GM12878 (cell line): ENCODE measurements around the gene REST. TPM values are rescaled to one million over a fixed set of nuclear protein-coding genes. Genes with fewer than 3 reads are reported as not detected.

ENCODE experiments used
- ATAC-seq: fragments of 200-7000 bp; cut with Tn5 transposase; 3 replicates; pipeline ENCODE4 v1.9.1; 2020; ENCODE audit warnings: mild to moderate bottlenecking, moderate library complexity
- BruUV-seq: library from RNA; stranded (reverse); fragments of 400-500 nt; replicated peaks from 2 replicates; lab custom pipeline; 2021; lab: Mats Ljungman, UMichigan
- CTCF ChIA-PET: fragments of 300-600 bp; sonication (Branson Sonifier 250); formaldehyde crosslinking; extraction: SDS; loops from one replicate; lab custom pipeline; 2021; ENCODE audit warnings: inconsistent platforms; lab: Yijun Ruan, JAX
- POLR2A ChIA-PET: fragments of 350-600 bp; formaldehyde crosslinking; extraction: SDS; loops from one replicate; lab custom pipeline; 2021; ENCODE audit warnings: inconsistent platforms; lab: Charles Lee
- RAD21 ChIA-PET: fragments of 300-600 bp; sonication (Branson Sonifier 250); formaldehyde crosslinking; loops from one replicate; lab custom pipeline; 2023; ENCODE audit warnings: antibody characterized with exemption; ENCODE audit not compliant: unreplicated experiment; lab: Charles Lee
- SMC1A ChIA-PET: fragments of 300-600 bp; sonication (Branson Sonifier 250); formaldehyde crosslinking; loops from one replicate; lab custom pipeline; 2023; ENCODE audit not compliant: unreplicated experiment, uncharacterized antibody; lab: Charles Lee
- DNase-seq: peaks from one replicate; pipeline ENCODE4 v3.0.0-alpha.2; 2011; ENCODE audit warnings: low read depth, low spot score
- FAIRE-seq: peaks from 3 replicates; lab custom pipeline; 2011; peaks lifted over from hg19 to GRCh38; lab: Jason Lieb, UNC
- H2AFZ ChIP-seq: 2 replicates; pipeline ENCODE4 v1.6.0; 2011; ENCODE audit warnings: low read depth, low read length, control low read depth; ENCODE audit not compliant: control insufficient read depth
- H3K27ac ChIP-seq: 2 replicates; pipeline ENCODE4 v1.5.1; 2011; ENCODE audit warnings: control low read depth; ENCODE audit not compliant: control insufficient read depth, insufficient read depth
- H3K27me3 ChIP-seq, 2 experiments: replicated peaks in 1 of 2; 2 replicates each; pipeline versions ENCODE4 v1.6.0 to v1.6.1; 2011; ENCODE audit warnings: low read length in 1 of 2; ENCODE audit not compliant: control insufficient read depth in 2 of 2, insufficient read depth in 2 of 2
- H3K36me3 ChIP-seq, 2 experiments: 2 replicates each; pipeline ENCODE4 v1.5.1; 2011; ENCODE audit warnings: low read length in 1 of 2; ENCODE audit not compliant: control insufficient read depth in 2 of 2, insufficient read depth in 2 of 2
- H3K4me1 ChIP-seq: 2 replicates; pipeline ENCODE4 v1.6.1; 2011; ENCODE audit warnings: mild to moderate bottlenecking, low read length, moderate library complexity, mixed read lengths; ENCODE audit not compliant: control insufficient read depth, insufficient read depth
- H3K4me2 ChIP-seq: 2 replicates; pipeline ENCODE4 v1.6.0; 2011; ENCODE audit warnings: control low read depth; ENCODE audit not compliant: control insufficient read depth, insufficient read depth
- H3K4me3 ChIP-seq: fragments of 200-600 bp; sonication (generic); 2 replicates; pipeline ENCODE4 v1.5.1; 2016
- H3K79me2 ChIP-seq: 2 replicates; pipeline ENCODE4 v1.6.0; 2011; ENCODE audit warnings: low read length; ENCODE audit not compliant: control insufficient read depth, insufficient read depth
- H3K9ac ChIP-seq: 2 replicates; pipeline ENCODE4 v1.8.0; 2011; ENCODE audit warnings: low read length, control low read depth, mixed read lengths; ENCODE audit not compliant: control insufficient read depth, insufficient read depth
- H3K9me3 ChIP-seq: replicated peaks from 3 replicates; pipeline ENCODE4 v1.5.1; 2011; ENCODE audit warnings: mild to moderate bottlenecking, low read length; ENCODE audit not compliant: control insufficient read depth, insufficient read depth
- H4K20me1 ChIP-seq: 2 replicates; pipeline ENCODE4 v1.6.0; 2011; ENCODE audit not compliant: control insufficient read depth, insufficient read depth
- BCL11A ChIP-seq: IDR thresholded peaks from 2 replicates; pipeline ENCODE4 v1.6.1; 2011; ENCODE audit warnings: low read depth, low read length
- EED ChIP-seq: sonication (generic); IDR thresholded peaks from 2 replicates; pipeline ENCODE4 v1.6.1; 2016; ENCODE audit warnings: antibody characterized with exemption, low read depth
- HDGF ChIP-seq: fragments of 450-650 bp; IDR thresholded peaks from 2 replicates; pipeline ENCODE4 v1.6.1; 2016; ENCODE audit warnings: antibody characterized with exemption
- IKZF1 ChIP-seq: fragments of 450-650 bp; conservative IDR thresholded peaks from 2 replicates; pipeline ENCODE4 v1.6.1; 2017; ENCODE audit warnings: antibody characterized with exemption, mild to moderate bottlenecking
- IKZF2 ChIP-seq, 2 experiments: fragments of 450-650 bp; IDR thresholded peaks; 2 replicates each; pipeline ENCODE4 v1.6.1; 2017; ENCODE audit warnings: mild to moderate bottlenecking in 2 of 2, moderate library complexity in 2 of 2
- JUNB ChIP-seq: IDR thresholded peaks from 2 replicates; pipeline ENCODE4 v1.6.1; 2016; ENCODE audit warnings: antibody characterized with exemption, mild to moderate bottlenecking
- NFIC ChIP-seq: IDR thresholded peaks from 2 replicates; pipeline ENCODE4 v1.6.1; 2012; ENCODE audit warnings: low read depth, mild to moderate bottlenecking, inconsistent platforms, low read length, moderate library complexity
- RUNX3 ChIP-seq: IDR thresholded peaks from 2 replicates; pipeline ENCODE4 v1.6.1; 2012; ENCODE audit warnings: low read length, inconsistent platforms
- SPI1 ChIP-seq: IDR thresholded peaks from 2 replicates; pipeline ENCODE4 v1.6.1; 2011; ENCODE audit warnings: low read depth, mild to moderate bottlenecking, low read length, moderate library complexity, borderline replicate concordance; ENCODE audit not compliant: insufficient read depth
- TAF1 ChIP-seq: IDR thresholded peaks from 2 replicates; pipeline ENCODE4 v1.6.1; 2011; ENCODE audit warnings: mild to moderate bottlenecking, low read depth, low read length, borderline replicate concordance
- TCF7 ChIP-seq: IDR thresholded peaks from 2 replicates; pipeline ENCODE4 v1.6.1; 2014; ENCODE audit warnings: antibody characterized with exemption, borderline replicate concordance
- WGBS: methylation state at CpG from one replicate; pipeline ENCODE4 v1.1.6; 2016; ENCODE audit warnings: low lambda C conversion rate; ENCODE audit not compliant: insufficient replicate concordance, insufficient coverage; ENCODE audit errors: missing lambda C conversion rate; 5-methylcytosine and 5-hydroxymethylcytosine counted together
- in situ Hi-C: fragments of 300-500 bp; cut with MboI; formaldehyde crosslinking; loops from 9 replicates; pipeline ENCODE4 v1.14.3; 2018; ENCODE audit warnings: mixed read lengths
- intact Hi-C: fragments of 100-400 bp; cut with micrococcal nuclease; formaldehyde crosslinking; loops from one replicate; pipeline ENCODE4 v1.14.2; 2022; ENCODE audit not compliant: unreplicated experiment
- polyA plus RNA-seq, 11 experiments: library from polyadenylated mRNA; depleted of rRNA in 4 of 11; unstranded in 6 of 11; stranded (reverse) in 5 of 11; fragments of >200 nt; fragmentation: Nextera tagmentation in 4 of 11; fragmentation: Illumina TruSeq in 1 of 11; extraction: Ambion mirVana in 4 of 11; extraction: Trizol in 1 of 11; gene quantifications; 1 replicate in 1 of 11; 2 replicates in 10 of 11; pipeline versions ENCODE4 v1.2.1 to v1.2.3, GENCODE V29; 2011 to 2016; ENCODE audit warnings: inconsistent platforms in 2 of 11, missing spikeins in 2 of 11, low read depth in 1 of 11
- total RNA-seq, 4 experiments: library from RNA; depleted of rRNA in 3 of 4; stranded (reverse); fragments of >200 nt in 3 of 4; fragmentation: Illumina TruSeq in 1 of 4; extraction: Trizol in 1 of 4; gene quantifications; 2 replicates each; pipeline versions ENCODE4 v1.2.1 to v1.2.3, GENCODE V29; 2013 to 2021

REST gene
- total and polyA plus RNA-seq, 10 of the 15 experiments (the other 5 are each of a cell fraction or from before 2014, with no cell fraction given) = 3.7 to 36.3 (median 20.4) TPM

GRCh38 chr4:56863441-56864139 lies 44.1 kb upstream of the REST start:
- POLR2A ChIA-PET = no interaction called here
- SMC1A ChIA-PET = no interaction called here
- Histone ChIP-seq H3K4me3 (no peak overlapping the region), H2AFZ (no peak overlapping the region), H3K4me2 (no peak overlapping the region; the same call in 1 of the 2 replicates), H3K4me1 (peaks cover 22% of the 10 kb centered on the region), H3K79me2 (no peaks in the 10 kb centered on the region), H3K36me3 (no peaks in the 10 kb centered on the region), H3K9ac (no peak overlapping the region), H3K27me3 (no peaks in the 10 kb centered on the region), H4K20me1 (no peaks in the 10 kb centered on the region), H3K27ac (no peak overlapping the region), H3K9me3 (no peaks in the 10 kb centered on the region)
- RAD21 ChIA-PET = no interaction called here
- TF ChIP-seq TAF1 (no peak), EED (peak; percentile 61; the same call in 1 of the 2 replicates), BCL11A (0 out of 2 replicates have a peak, but pooled peaks have one; percentile 29), NFIC (peak; percentile 61), RUNX3 (peak; percentile 90), HDGF (no peak), JUNB (peak; percentile 68), IKZF2 (IDR thresholded peaks at IDR 0.05) (peak; percentile 37 to 48; a peak in 3 of 4 replicates), TCF7 (no peak), SPI1 (peak; percentile 28; the same call in 1 of the 2 replicates), IKZF1 (0 out of 2 replicates have a peak, but pooled peaks have one; percentile 28)
- intact Hi-C loops (loop anchor here (5.0 kb wide), 1 partner anchor 44 kb away; the partner anchor contains the start of gene REST), in situ Hi-C loops (no loop called here)
- ATAC-seq (peak; percentile 59), DNase-seq (no peak), FAIRE-seq (no peak)
- no TSS peak for BruUV-seq
- 15% methylated on average over 7 of the region's 7 CpGs for WGBS
- CTCF ChIA-PET = no interaction called here
